Large intestine (tissue), 1 donor: ENCODE results near the gene ALOX15B. TPM values are rescaled to one million over a fixed set of nuclear protein-coding genes. Genes with fewer than 3 reads are reported as not detected.

Experiments
- polyA plus RNA-seq: library from polyadenylated mRNA; unstranded; fragments of 120-200 nt; gene quantifications from one replicate; pipeline ENCODE4 v1.2.1, GENCODE V29; 2013

ALOX15B gene
- polyA plus RNA-seq, 1 donor, result 0.46 TPM

Other genes with a start within 250 kb of the ALOX15B start
- gene KDM6B, start 204.8 kb upstream of the ALOX15B start, polyA plus RNA-seq, result 24.9 TPM
- gene TMEM88, start 184.0 kb upstream of the ALOX15B start, polyA plus RNA-seq, result 10.4 TPM
- gene NAA38, start 181.5 kb upstream of the ALOX15B start, polyA plus RNA-seq, result 50.7 TPM
- gene CYB5D1, start 181.1 kb upstream of the ALOX15B start, polyA plus RNA-seq, result 13.8 TPM
- gene CHD3, start 150.3 kb upstream of the ALOX15B start, polyA plus RNA-seq, result 73.8 TPM
- gene RNF227, start 122.8 kb upstream of the ALOX15B start, polyA plus RNA-seq, result 3.7 TPM
- 5.3 TPM for gene KCNAB3, start 109.2 kb upstream of the ALOX15B start, polyA plus RNA-seq
- gene TRAPPC1, start 107.1 kb upstream of the ALOX15B start, polyA plus RNA-seq, result 101 TPM
- 30.1 TPM for gene CNTROB, start 106.9 kb upstream of the ALOX15B start, polyA plus RNA-seq
- 1.3 TPM for gene GUCY2D, start 36.4 kb upstream of the ALOX15B start, polyA plus RNA-seq
- 2.8 TPM for gene ALOX12B, start 48.7 kb downstream of the ALOX15B start, polyA plus RNA-seq
- gene ALOXE3, start 79.5 kb downstream of the ALOX15B start, polyA plus RNA-seq, result 0.01 TPM
- 0.16 TPM for gene HES7, start 85.0 kb downstream of the ALOX15B start, polyA plus RNA-seq
- 27.2 TPM for gene PER1, start 113.3 kb downstream of the ALOX15B start, polyA plus RNA-seq
- 95.0 TPM for gene VAMP2, start 123.9 kb downstream of the ALOX15B start, polyA plus RNA-seq
- 11.4 TPM for gene TMEM107, start 137.3 kb downstream of the ALOX15B start, polyA plus RNA-seq
- gene BORCS6, start 151.1 kb downstream of the ALOX15B start, polyA plus RNA-seq, result 6.3 TPM
- gene AURKB, start 171.5 kb downstream of the ALOX15B start, polyA plus RNA-seq, result 22.6 TPM
- 25.3 TPM for gene CTC1, start 209.0 kb downstream of the ALOX15B start, polyA plus RNA-seq
- 25.3 TPM for gene PFAS, start 210.2 kb downstream of the ALOX15B start, polyA plus RNA-seq
- 25.9 TPM for gene RANGRF, start 249.6 kb downstream of the ALOX15B start, polyA plus RNA-seq